NCI-H2029 treated with DMSO at 0.1 percent for 48 hours (cell line): Measurements from ENCODE around the gene BATF.
A peak's percentile ranks its signal among the peaks of the same experiment; 100 is the strongest.

ENCODE experiments used
- DNase-seq: peaks from one replicate; lab custom pipeline; 2025; lab: John Stamatoyannopoulos, UW

The BATF gene

GRCh38 chr14:75533791-75534555, 11.7 kb downstream of the BATF start:
- peak; percentile 18 for DNase-seq

GRCh38 chr14:75535164-75535898, 13.1 kb downstream of the BATF start:
- DNase-seq, result no peak

GRCh38 chr14:75537071-75537470, 14.8 kb downstream of the BATF start:
- DNase-seq, result no peak

- DNase-seq, result no peak
Measured at GRCh38 chr14:75539162-75539560, 16.9 kb downstream of the BATF start.

- no peak for DNase-seq
Measured at GRCh38 chr14:75539561-75540478, 17.6 kb downstream of the BATF start.

GRCh38 chr14:75540479-75540851, 18.2 kb downstream of the BATF start:
- DNase-seq, result no peak

GRCh38 chr14:75542588-75543091, 20.4 kb downstream of the BATF start:
- DNase-seq, result no peak

- no peak for DNase-seq
Measured at GRCh38 chr14:75543253-75543652, 21.0 kb downstream of the BATF start.

GRCh38 chr14:75543786-75544185, 21.5 kb downstream of the BATF start:
- DNase-seq, result no peak

GRCh38 chr14:75545907-75546306, 23.6 kb downstream of the BATF start:
- DNase-seq, result no peak

- no peak for DNase-seq
Measured at GRCh38 chr14:75547552-75548250, 25.4 kb downstream of the BATF start.

GRCh38 chr14:75548544-75548943, 26.3 kb downstream of the BATF start:
- no peak for DNase-seq

GRCh38 chr14:75549169-75549568, 26.9 kb downstream of the BATF start:
- DNase-seq, result no peak

GRCh38 chr14:75551021-75551420, 28.8 kb downstream of the BATF start:
- DNase-seq, result no peak

GRCh38 chr14:75553157-75553556, 30.9 kb downstream of the BATF start:
- no peak for DNase-seq

GRCh38 chr14:75553761-75554364, 31.6 kb downstream of the BATF start:
- no peak for DNase-seq

GRCh38 chr14:75554482-75554881, 32.2 kb downstream of the BATF start:
- no peak for DNase-seq

- DNase-seq, result no peak
Measured at GRCh38 chr14:75558440-75558839, 36.2 kb downstream of the BATF start.

- DNase-seq, result no peak
Measured at GRCh38 chr14:75559045-75559444, 36.8 kb downstream of the BATF start.

- DNase-seq, result no peak
Measured at GRCh38 chr14:75559451-75560222, 37.4 kb downstream of the BATF start.
